Myocyte (in vitro differentiated cells): ENCODE measurements around the gene HOXB3. TPM values are rescaled to one million over a fixed set of nuclear protein-coding genes. Genes with fewer than 3 reads are reported as not detected.

Experiments
- DNase-seq: peaks from one replicate; pipeline ENCODE4 v3.0.0-alpha.2; 2012; ENCODE audit warnings: low read depth
- total RNA-seq: library from RNA; depleted of rRNA; stranded (reverse); fragments of >200 nt; gene quantifications from 2 replicates; pipeline ENCODE4 v1.2.3, GENCODE V29; 2014

The HOXB3 gene
- total RNA-seq, 1 donor from 2014 or later: 8.3 TPM

DNA sequence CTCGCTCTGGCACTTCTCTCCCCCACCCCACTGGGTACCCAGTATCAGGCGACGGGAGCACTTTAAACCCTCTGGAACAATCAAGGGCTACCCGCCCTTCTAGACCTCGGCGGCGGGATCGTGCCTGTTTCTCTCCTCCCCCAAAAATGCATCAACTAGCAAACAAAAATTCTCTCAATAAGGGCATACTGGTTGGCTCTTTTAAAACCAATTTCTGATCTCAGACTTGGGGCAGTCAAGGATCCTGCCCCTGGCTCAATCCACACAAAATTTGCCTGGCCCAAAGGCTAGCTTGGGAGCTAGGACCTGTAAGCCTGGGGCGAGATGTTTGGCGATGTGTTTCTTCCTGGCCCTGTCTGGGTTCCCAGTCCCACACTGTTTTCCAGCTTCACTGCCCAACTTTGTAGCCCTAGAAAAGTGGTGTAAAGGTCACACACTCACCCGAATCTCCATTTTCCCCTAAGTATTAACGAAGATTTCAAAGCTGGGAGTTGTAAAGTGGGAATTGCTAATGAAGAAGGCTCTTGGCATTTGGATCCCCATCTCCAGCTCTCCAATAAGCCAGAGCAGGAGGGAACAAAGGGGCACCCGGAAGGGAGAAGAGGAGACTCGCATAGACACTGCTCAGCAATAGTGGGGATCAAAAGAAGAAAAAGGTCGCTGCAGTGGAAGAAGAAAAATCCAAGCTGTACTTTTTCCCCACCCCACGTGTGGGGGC, 30.8 kb downstream of the HOXB3 start:
- no peak for DNase-seq

DNA sequence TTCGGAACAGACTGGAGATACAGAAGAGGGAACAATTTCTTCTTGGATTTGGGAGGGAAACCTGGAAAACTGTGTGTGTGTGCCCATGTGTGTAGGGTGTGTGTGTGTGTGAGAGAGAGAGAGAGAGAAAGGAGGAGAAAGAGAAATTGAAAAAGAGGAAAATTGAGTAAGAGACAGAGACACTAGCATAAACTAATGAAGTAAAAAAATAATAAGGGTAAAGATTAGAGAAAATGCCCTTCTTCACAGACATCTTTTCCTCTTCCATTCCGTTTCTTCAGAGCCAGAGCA, 31.3 kb downstream of the HOXB3 start:
- DNase-seq: no peak

DNA sequence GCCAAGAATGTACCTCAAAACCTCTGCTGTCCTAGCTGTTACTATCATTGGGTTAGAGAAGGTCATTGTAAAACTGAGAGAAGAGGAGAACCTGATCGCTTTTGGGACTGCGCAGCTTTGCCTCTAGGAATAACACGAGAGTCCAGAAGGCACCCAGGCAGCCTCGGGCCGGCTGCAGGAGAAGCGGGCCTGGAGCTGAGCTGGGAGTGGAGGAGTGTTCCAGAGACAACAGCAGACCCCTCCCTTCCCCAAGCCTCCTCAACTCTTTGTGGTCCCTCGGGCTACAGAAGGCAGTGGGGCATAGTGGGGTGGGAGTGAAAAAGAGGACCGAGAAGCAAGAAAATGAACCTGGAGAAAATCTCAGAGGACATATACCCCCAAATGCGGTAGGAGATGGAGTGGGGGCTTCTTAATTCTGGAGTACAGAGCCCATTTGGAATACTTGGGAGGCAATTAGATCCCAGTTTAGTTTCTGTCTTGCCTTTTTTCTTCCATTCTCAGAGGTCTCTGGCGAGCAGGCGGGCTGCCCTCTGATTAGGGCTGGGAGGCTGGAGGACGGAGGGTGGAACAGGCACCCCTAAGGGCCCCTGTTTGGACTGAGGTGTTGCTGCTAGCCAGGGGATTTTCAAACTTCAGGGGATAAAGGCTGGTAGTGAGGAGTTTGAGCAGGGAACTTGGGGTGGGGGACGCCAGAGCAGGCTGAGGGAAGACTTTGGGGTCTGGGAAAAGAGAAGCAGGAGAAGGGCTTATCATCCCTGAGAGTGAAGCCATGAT, 31.8 kb downstream of the HOXB3 start:
- no peak for DNase-seq

DNA sequence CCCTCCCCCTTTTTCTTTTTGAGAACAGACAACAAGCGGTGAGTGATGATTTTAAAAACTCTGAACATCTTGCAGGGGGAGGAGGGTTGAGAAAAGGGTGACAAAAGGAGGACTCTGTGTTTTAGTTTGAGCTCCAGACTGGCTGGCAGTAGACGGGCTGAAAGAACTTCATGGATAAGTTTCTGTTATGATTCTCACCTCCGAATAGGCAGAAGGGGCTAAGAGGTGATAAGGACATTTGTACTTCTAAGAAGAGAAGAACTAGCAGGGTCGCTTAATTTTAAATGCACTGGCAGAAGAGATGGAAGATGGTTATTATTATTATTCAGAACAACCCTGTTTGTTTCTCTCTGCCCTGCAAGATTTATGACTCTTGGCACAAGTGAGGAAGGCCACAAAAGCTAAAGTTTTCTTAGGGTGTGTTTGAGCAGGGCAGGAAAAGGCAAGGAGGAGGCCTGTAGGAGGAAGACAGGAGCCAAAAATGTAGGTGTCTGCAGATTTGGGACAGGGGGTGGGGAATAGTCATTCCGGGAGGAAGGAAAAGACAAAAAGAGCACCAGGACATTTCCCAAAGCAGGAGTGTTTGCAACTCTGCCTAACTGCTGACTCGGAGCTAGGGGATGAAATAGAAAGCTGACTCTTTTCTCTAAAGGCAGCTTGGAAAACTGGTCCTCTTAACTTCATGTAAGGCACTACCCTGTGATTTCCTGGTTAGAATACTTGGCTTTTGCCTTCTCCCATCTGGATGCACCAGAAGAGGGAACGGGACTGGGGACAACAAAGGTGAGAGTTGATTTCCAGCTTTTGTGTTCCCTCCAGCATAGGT, 33.3 kb downstream of the HOXB3 start:
- no peak for DNase-seq

DNA sequence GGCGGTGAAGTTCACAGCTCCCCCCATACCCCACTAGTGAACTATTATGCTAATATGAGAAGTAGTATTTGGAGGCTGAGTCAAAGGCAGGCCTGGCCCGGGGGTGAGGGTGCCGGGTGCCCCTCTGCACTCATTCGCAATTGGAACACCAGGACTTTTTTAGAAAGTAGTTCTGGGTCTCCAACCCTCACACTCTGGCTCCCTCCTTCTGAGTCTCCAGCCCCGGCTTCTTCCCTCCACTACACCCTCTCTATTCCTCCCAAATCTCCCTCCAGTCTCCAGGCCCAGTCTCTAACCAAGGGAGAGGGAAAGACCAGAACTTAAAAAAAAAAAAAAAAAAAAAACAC, 33.8 kb downstream of the HOXB3 start:
- no peak for DNase-seq

DNA sequence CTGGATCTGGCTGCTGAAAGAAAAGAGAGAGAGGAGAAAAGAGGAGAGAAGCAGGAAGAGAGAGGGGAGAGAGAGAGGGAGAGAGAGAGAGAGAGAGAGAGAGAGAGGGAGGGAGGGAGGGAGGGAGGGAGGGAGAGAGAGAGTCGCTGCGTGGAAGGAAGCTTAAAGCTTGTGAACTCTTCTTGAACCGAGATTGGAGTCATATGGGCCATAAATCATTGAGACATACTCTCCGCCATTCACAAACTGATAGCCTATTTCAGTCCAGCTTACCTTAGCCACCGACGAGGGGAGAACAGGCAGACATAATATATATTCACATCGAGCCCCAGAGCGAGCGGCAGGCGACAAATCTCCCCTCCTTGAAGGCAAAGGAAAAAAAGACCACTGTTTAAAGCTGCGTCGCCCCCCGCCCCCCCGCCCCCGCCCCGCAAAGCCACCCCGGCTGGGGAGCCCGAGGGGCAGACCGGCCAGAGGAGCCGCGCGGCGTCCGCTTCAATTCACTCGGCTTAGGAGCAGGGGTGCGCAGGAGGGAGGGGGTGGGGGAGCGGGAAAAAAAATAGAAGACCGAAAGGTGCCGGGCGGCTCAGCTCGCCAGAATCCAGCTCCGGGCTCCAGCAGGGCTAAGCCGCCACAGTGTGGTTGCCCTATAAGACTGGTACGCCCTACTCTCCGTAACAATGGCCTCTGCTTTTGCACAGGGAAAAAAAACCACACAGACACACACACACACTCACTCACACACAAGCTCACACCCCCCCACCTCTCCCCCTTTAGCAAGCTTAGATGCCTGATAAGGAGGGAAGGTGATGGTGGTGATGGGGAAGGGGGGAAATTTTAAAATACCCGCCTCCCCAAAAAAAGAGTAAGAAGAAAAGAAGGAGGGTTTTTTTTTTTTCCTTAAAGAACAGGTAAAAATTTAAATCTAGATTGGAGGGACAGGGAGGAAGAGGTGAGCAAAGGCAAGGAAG, 34.5 kb downstream of the HOXB3 start:
- peak; percentile 42 for DNase-seq

DNA sequence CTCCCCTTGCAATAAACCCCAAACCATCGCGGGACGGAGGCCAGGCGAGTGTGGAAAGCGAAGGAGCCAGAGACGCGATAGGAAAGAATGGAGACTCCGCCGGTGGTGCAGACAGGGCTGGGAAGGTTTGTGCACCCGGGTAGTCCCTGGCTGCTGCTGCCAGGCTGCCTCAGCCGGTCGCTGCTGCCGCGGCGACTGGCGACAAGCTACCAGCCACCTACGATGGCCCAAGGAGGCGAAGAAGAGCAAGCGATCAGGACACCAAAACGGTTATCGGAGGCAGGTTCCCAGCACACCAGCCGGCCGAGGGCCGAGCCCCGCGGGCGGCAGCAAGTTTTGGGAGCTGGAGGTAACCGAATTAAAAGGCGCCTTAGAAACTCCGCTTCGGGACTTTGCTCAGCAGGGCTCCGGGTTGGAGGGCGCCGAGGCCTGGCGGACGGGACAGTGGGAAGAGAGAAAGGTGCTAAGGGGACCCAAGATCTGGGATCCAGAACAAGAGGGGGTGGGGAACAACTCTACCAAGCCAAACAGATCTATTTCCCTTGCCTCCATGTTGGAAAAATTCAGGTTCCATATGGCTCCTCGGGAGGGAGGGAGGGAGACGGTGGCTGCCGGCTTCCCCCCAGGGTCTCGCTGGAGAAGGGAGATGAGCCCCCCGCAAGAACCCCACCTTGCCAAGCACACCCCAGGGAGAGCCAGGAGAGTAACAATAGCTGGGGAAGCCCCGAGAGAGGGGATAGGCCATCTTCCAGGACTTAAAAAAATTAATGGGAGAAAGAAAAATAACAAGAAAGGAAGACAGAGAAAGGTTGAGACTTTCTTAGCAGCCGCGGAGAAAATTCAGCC, 35.4 kb downstream of the HOXB3 start:
- DNase-seq: no peak

DNA sequence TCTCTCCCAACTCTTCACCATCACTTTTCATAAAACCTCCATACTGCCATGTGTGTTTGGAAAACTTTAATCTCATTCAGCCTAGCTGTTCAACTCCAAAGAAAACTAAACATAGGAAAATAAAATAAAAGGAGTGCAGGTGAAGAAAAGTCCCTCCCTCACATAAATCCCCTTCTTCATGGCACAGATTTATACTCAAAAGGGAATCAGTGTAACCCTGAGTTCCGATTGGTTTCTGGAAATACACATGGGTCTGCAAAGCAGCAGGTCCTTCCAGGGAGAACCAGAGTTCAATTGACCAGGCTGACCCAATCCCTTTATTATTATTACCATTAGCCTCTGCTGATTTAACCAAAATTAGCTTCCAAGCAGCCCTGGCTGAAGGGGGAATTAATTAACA, 36.2 kb downstream of the HOXB3 start:
- DNase-seq: no peak

DNA sequence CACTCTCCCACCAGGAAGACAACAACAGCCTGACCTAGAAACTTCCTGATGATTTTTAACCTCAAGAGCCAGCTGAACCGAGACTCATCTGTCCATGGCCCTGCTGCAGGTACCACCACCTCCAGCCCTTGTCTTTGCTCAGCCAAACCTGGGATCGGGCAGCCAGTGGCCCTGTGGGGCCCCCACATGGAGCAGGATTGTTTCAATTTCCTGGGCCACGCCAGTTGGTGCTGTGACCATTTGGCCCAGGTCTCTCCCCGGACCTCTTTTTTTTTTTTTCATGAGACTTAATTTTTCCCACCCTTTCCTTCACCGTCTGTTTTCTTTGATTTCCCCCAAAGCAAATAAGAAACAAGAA, 36.9 kb downstream of the HOXB3 start:
- no peak for DNase-seq

DNA sequence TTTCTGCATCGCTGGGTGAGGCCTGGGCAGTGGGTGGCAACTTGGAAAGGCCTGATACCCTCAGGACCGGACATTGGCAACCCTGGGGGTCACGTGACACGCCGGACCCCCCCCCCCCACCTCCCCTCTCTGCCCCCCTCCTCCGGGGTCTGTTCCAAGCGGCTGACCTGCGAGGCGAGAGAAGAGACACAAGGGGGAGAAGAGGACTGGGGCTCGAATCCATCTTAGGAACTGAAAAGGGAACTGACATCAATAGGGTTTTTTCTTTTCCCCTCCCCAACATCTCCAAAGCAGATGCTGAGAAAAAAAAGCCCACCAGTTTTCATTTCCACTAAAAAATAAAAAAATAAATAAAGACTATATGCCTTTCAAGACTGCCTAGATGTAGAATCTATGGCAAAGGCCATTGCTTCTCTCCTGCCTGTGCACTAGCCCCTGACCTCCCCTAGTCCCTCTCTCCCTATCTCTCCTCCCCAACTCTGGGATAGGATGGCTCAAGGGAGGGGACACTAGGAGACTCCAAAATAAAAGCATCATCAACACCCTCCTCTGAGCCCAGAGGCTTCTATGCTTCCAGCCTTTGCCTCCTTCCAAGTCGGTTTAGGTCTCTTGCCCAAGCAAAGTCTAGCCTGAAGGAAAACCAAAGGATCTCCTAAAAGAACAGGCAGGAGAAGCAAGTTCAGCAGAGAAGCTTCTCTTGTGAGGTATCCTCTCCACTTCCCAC, 37.4 kb downstream of the HOXB3 start:
- no peak for DNase-seq

DNA sequence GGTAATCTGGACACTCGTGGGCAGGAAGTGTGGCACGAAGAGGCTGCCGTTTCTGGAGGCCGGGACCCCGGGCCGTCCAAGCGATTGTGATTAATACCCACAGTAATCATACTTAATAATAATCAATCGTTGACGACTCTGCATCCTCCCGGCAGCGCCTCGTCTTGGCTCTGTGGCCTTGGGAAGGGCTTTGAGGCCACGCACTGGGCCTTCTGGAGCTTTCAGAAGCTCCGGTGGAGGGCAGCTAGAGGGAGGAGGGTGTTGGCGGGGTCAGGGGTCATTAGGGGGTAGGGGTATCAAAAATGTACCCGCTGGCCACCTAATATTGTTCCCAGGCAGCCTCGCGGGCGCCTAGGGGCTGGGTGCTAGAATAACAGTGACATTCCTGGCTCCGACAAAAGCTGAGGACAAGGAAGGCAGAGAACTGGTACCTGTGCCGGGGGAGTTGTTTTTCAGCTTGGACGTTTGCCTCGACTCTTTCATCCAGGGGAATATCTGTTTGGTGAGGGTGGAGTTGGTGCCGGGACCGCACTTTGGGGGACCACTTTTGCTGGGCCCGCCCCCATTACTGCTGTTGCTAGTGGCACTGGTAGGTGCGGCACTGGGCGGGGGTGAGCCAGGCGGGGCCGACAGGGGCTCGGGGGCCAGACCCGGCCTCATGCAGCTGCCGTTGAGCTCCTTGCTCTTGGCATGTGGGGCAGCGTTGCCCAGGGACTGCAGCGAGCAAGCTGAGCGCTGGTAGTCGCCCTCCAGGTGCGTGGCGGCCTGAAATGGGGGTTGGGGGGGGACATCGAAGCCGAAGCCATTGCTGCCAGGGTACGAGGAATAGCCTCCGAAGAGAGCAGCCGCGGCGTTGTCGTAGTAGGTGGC, 38.2 kb downstream of the HOXB3 start:
- no peak for DNase-seq

DNA sequence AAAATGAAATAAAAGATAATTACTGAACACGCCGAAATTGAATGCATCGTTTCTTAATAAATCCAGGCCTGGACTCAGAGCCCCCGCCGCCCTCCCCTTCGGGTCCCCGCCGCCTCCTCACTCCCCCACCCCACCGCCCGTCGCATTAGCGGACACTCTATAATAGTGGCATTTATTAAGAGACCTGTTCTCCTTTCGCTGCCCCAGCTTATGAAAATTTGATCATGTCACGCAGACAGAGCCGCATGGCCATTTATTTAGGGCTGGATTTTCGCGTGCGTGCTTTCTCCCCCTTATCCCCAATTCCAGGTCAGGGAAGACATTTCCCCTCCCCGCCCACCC, 38.9 kb downstream of the HOXB3 start:
- no peak for DNase-seq

DNA sequence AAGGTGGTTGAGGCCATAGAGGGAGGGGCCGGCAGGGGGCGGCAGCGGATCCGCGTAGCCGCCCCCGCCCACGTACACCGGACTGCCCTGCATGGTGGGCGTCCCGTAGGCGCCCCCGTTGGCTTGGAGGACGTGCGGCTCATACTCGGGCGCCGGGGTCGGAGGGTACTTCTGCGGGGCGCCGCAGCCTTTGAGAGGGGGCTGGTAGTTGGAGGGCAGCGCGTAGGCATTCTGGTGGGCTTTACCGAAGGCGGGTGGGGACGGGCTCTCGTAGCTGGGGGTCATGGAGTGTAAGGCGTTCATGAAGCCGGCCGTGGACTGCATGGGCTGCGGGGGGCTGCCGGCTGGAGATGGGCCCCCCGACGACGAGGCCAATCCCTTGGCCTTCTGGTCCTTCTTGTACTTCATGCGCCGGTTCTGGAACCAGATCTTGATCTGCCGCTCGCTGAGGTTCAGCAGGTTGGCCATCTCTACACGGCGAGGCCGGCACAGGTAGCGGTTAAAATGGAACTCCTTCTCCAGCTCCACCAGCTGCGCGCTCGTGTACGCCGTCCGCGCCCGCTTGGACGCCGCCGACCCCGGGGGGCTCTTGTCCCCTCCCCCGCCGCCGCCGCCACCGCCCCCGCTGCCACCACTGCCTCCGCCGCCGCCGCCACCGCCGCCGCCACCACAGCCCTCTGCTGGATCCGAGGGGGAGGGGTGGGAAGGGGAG, 39.4 kb downstream of the HOXB3 start:
- DNase-seq: no peak

DNA sequence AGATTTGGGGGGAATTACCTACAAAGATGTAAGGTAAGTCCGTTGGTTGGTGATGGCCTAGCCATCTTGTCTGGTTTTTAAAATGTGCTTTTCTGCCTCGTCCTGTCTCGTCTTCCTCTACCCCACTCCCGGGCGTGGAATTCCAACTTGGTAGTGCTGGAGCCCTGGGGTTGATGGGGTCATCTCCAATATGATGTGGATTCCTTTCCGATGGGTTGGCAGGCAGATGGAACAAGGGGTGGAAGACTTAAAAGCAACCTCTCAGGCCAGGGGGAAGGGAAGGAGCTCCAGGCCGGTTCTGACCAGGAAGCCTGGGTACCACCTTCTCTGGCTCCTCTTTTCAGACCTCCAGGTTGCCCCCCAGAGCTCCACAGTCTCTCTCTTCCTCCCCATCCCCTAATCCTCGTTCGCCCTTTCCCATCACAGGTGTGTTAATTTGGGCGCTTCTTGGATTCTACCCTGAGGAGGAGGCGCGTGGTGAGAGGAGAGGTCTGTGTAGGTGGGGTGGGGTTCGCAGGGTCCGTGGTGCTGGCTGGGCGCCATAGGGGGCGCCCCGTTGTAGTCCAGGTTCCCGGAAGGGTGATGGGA, 40.0 kb downstream of the HOXB3 start:
- no peak for DNase-seq

DNA sequence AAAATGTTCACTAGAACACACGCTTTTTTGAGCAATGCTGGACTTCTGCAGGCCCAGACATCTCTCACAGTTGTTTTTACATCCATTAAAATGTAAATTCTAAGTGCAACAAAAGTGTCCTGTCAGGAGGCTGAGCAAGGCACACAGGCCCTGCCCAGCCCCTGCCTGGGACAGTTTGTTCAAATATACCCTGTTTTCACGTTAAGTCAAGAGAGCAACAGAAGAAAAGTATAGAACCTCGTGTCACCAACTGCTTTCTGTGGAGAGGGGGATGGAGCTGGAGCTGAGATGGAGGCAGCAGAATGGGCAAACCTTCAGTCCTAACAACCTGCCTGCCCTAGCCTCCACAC, 40.8 kb downstream of the HOXB3 start:
- DNase-seq: no peak

DNA sequence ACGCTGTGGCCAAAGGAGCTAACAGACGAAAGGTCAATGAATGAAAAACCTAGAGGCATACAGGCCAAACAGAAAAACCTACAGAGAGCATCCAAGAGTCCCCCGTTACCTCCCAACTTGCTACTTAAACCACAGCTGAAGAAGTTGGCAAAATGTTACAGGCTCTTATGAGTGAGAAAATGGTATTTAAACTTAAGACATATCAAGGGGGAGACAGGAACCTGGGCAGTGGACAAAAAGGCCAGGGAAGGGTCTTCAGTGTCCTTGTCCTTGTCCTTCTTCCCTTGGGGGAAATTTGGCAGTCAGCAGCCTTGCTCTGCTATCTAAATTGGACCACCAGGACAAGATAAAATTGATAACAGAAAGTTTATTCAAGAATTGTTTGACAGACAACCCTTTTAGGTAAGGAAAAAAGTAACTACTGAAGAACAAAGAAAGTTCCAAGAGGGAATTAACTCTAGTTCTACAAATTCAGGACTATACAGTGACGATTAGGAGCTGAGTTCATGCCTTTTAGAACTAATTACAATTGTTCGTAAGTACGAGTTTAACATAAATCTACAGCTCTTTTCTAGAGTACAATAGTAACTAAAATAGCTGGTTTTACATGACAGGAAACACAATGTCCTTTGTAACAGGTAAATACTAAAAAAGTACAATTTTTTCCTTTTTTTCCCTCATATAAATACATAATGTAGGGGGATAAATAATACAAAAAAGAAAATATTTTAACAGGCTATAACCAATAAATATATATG, 41.3 kb downstream of the HOXB3 start:
- DNase-seq: no peak
